NCI-H128 (cell line): ENCODE measurements around the gene RBM19.

Source experiments
- DNase-seq: peaks from one replicate; lab custom pipeline; 2025; ENCODE audit not compliant: unreplicated experiment; lab: John Stamatoyannopoulos, UW

The RBM19 gene

DNA sequence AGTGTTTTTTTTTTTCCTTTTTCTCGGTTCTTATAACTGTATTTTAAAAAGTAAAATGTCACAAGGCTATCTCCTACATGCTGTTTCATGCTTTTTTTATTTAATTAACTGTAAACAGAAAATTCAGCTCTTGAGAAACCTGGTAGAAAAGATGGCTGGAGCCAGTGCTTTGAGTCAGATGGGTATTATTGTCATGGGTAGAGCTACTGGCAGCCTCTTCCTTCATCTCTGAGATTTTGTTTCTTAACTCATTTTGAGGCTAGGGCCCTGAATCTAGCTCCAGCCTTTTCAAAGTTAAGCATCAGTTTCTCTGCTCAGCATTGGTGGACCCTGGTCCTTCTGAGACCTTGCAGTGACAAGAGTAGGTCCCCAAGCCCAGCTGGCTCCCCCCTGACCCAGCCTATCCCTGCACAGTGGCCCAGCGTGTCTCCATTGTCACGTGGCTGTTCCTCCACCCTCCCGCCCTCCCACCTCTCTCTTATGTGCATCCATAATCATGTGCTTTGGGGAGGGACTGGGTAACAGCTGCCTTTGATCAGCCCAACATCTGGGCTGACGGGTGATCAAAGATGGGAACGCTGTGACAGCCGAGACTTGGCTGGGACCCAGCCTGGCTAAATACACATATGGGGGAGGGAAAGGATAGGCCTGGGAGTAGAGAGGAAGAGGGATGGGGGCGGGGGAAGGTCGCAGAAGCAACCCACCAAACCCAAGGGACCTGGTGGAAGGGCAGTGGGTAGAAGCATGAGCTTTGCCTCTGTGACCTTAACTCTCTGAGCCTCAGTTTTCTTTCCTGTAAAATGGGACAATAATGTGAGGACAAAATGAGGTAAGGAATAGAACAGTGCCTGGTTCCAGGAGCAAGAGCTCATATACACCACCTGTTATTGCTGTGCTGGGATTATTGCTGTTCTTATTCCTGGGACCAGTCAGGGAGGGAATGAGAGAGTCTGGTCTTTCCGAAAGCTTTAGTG, 24.4 kb upstream of the RBM19 start:
- no peak for DNase-seq

GRCh38 chr12:113988976-113989375, 22.9 kb upstream of the RBM19 start:
- no peak for DNase-seq

DNA sequence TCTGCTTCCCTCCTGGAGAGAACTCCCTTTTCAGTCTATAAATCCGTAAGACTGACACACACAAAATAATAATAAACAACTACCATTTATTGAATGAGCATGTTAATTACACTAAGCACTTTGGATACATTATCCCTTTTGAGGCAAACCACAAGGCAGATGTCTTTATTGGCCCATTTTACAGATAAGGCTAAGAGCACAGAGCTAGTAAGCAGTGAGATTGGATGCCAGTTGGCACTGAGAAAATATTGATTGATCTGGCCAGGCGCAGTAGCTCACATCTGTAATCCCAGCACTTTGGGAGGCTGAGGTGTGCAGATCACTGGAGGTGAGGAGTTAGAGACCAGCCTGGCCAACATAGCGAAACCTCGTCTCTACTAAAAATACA, 21.9 kb upstream of the RBM19 start:
- DNase-seq: no peak

DNA sequence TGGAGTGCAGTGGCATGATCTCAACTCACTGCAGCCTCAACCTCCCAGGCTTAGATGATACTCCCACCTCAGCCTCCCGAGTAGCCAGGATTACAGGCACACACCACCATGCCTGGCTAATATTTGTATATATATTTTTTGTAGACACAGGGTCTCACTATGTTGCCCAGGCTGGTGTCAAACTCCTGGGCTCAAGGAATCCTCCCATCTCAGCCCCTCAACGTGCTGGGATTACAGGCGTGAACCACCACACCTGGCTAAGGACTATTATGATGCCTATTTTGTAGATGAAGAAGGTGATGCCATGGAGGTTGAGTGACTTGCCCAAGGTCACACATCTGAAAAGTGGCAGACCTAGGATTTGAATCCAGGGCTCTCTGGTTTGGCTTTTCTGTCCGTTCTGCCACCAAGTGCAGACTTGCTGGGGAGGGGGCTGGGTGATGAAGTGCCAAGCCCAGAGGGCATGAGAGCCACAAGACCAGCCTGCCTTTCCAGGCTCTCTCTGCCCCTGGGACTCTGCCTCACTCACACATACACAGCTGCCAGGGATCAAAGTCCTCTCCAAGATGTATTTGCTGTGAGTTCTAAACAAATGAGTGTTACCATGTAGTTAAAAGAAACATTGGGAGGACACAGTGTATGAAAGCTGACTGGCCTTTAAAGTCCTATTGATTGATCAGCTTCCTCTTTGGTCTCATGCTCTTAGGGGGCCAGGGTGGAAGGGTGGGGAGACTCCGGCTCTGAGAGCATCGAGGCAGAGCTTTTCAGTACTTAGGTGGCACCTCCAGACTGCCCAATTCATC, 21.3 kb upstream of the RBM19 start:
- DNase-seq: no peak

DNA sequence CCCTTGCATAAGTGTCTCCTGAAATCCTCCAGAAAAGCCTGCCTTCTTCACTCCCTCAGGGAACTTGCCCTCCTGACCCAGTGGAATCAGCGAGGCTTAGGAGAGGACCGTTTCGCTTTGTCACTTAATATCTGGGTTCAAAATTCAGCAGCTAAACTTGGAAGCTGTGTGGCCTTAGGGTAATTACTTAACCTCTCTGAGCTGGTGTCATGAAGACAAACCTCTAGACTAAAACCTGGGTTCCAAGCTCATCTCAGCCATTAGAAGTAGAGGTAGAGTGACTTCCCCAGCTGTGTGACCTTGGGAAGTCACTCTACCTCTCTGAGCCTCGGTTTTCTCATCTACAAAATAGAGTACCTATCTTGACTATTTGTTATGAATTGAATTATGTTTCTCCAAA, 18.3 kb upstream of the RBM19 start:
- no peak for DNase-seq

- no peak for DNase-seq
These were observed 17.8 kb upstream of the RBM19 start for GRCh38 chr12:113983777-113984448.

DNA sequence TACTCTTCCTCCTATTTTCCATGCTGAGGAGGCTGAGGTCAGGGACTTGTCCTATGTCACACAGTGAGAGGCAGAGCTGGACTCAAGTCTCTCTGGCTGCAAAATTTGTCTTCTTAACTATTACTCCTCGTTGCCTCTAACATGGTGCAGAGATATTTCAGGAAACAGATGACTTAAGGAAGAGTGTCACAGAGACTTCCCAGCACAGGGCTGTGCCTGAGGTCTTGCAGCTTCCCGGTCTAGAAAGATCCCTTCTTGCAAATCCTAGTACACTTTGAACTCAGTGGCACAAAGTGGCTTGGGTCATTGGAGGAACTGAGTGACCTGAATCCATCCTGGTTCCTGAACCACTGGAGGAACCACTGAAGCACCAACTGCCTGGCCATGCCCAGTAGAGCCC, 17.1 kb upstream of the RBM19 start:
- DNase-seq: no peak

DNA sequence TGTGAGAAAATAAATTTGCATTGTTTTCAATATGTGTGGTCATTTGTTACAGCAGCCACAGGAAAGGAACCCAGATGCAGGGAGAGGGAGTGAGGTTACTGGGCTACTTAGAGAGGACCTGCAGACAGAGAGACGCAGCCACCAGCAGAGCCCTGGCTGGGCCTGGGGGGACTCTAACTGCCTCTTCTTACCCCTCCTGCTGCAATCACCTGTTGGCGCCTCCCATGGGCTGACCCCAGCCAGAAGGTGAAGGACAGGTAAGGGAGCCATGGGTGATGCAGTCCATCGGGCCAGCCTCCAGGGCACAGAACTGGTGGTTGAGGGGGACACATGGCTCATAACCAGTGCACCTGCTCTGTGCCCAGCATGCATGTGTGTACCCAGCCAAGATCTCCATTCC, 15.8 kb upstream of the RBM19 start:
- no peak for DNase-seq

- peak; percentile 17 for DNase-seq
These were observed 14.6 kb upstream of the RBM19 start for GRCh38 chr12:113980537-113981337.

DNA sequence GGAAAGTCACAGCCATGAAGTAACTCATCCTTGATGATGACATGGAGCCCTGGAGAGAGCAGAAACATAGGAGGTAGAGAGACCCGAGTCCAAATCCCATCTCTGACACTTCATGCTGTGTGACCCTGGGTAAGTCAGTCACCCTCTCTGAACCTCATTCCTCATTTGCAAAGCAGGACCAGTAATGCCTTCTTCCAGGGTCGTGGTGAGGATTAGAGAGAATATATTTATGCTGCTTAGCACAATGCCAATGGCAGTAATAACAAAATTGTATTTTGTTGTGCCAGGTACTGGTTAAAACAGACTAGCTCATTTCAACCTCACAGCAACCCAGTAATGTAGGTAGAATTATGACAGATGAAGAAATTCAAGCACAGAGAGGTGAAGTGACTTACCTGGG, 13.9 kb upstream of the RBM19 start:
- DNase-seq: no peak

GRCh38 chr12:113978080-113978479, 12.0 kb upstream of the RBM19 start:
- no peak for DNase-seq

DNA sequence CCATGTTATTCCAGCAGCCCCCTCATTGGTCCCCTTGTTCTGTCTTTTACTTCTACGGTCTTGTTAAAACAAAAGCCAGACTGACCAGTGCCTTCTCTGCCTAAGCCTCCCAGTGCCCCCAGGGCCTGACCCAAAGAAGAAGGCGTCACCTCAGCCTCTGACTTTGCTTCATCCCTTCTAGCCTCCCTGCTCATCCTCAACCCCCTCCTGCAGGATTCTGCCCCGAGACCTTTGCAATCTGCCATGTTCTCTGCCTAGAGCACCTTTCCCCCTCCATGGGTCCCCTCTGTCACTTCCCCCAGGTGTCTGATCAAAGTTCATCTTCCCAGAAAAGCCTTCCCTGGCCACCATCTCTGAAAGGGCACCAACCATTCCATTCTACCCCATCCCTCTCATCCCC, 7.9 kb upstream of the RBM19 start:
- DNase-seq: no peak

GRCh38 chr12:113973109-113973904, 7.2 kb upstream of the RBM19 start:
- no peak for DNase-seq

DNA sequence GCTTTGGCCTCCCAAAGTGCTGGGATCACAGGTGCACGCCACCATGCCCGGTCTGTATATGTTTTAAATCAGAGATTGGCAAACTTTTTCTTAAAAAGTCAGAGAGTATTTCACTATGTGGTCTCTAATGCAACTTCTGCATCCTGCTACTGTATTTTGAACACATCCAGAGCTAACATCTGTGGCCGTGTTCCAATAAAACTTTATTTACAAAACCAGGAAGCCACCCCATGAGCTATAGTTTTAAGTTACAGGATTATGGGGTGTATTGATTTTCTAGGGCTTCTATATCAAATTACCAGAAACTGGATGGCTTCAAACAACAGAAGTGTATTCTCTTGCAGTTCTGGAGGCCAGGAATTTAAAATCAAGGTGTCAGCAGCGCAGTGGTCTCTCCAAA, 5.3 kb upstream of the RBM19 start:
- no peak for DNase-seq

DNA sequence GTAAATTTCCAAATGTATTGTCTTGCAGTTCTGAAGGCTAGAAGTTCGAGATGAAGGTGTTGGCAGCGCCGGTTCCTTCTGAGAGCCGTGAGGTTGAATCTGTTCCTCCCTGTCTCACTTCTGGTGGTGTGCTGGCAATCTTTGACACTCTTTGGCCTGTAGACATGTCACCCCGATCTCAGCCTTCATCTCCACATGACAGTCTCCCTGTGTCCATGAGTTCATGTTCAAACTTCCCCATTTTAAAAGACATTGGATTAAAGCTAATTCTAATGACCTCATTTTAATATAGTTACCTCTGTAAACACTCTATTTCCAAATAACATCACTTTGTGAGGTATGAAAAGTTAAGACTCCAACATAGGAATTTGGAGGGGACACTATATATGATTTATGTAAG, 4.1 kb upstream of the RBM19 start:
- DNase-seq: no peak

- no peak for DNase-seq
These were observed 1.2 kb upstream of the RBM19 start for GRCh38 chr12:113967368-113967767.

DNA sequence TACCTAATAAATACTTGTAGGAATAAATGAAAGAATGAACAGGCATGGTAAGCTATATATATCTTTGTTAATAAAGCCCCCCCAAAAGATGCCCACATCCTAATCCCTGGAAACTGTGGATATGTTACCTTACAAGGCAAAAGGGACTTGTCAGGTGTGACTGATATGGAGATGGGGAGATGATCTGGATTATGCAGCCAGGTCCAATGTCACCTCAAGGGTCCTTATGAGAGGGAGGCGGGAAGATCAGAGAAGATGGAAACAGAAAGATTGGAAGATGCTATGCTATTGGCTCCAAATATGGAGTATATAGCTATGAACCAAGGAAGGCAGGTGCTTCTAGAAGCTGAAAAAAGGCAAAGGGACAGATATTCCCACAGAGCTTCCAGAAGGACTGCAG, 3.4 kb downstream of the RBM19 start:
- DNase-seq: no peak

DNA sequence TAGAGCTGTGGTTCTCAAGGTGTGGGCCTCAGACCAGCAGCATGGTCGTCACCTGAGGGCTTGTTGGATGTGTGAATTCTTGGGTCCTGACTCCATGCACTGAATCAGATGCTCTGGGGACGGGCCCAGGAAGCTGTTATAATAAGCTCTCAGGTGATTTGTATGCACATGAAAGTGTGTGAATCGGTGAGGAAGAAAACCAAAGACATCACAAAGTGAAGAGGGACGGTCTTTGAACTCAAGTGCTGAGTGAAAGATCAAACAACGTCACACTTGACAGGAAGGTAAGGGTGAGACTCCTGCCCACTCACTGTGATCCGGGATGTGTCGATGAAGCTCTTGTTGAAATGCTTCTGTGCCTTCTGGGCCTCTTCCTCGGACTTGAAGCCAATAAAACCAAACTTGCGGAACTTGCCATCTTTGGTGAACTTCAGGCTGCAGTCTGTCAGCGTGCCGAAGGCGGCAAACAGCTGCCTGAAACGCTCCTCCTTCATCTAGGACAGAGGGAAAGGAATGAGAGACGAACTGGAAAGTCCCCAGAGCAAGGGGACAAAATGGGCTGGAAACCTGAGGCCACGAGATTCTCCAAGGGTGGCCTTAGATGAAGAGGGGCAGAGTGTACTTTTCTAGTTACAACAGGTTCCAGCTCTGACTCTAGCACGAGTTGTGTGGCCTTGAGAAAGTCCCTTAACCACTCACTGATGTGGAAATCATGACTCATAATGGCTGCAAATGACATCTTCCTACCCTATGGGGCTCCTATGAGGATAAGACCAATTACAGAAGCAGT, 4.0 kb downstream of the RBM19 start:
- DNase-seq: no peak

DNA sequence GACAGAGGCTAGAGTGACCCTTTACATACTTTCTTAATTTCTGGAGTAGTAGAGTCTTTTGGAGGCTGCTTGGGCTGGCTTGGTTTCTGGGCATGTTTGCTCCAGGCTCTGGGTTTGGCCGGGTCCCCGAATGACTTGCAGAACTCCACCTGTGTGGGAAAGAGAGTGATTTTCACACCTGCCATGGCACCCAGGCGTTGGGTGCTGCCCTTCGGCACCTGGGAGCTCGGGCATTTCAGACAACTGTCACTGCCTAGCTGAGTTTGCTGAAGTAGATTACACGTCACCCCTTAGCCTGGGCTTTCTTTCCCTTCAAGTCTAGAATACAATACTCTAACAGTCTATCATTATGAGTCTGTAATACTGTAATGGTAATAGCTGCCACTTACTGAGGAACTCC, 6.1 kb downstream of the RBM19 start:
- DNase-seq: no peak
